ENCODE data around the gene NDUFAF4.
A peak's percentile ranks its signal among the peaks of the same experiment; 100 is the strongest.

NDUFAF4 gene

GRCh38 chr6:96897396-96898240 is at the start of gene NDUFAF4:
NDUFAF4 (minus strand) TSS chr6:96897891; CDS start chr6:96897801, 90 bp downstream.
- peak; percentile 95 for DNase-seq

- DNase-seq: no peak
Measured at GRCh38 chr6:96947055-96947454, 49.4 kb upstream of the NDUFAF4 start.

DNA sequence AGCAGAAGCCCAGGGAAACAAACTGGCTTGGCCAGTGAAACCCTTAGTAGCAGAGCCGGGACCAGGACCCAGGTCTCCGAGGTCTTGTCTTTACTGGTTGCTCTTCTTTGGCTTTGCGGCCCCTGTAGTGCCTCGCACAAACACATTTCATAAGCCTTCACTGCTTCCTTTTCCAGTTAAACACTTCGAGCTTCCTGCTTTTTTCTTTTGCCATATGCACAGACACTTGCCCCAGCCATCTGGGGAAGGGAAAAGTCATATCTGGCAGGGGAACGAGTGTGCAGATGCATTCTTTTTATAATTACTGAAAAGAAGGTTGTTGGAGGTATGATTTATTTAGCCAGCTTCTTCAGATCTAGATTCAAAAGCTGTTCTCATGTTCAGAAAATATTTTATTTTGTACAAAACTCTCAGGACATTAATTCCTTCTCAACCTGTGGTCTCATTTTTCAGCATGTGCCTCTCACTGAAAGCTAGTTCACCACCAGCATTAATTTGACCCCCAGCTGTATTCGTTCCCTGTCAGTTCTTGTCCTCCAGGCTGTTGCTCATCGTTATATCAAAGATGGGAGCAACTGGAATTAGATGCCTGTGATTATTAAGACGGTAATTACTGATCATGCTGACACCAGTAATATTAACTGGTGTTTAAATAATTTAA is 46.0 kb upstream of the NDUFAF4 start:
- DNase-seq: no peak

DNA sequence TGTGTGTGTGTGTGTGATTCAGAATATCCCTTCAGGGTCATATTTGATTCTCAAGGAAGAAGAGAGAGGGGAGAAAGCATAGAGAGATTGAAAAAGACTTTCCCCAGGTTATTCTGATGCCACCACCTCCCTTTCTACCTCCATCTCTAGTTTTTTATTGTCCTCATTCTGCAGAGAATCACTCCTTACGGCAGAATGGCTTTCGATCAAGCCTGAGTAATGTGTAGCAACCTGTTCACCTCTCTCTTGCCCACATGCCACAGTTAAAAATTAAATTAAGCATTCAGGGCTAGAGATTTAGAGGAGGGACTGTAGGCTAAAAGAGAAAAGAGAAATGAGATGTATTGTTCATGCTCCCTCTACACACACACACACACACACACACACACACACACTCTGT is 45.0 kb upstream of the NDUFAF4 start:
- no peak for DNase-seq

DNA sequence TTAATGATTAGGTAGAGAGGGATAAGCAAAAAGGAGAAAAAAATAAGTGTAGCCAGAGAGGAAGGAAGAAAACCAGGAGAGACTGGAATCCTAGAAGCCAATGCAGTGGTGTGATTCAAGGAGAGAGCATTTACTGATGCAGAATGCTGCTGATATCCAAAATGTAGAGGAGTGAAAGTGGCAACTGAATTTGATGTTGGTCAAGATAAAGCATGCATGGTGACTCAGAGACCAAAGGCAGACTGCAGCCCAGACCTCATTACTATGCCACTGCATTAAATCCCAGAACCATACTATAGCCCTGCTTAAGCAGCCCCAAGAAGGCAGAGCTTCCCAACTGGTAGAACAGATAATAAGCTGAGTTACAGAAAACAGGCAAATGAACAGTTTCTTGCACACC is 42.6 kb upstream of the NDUFAF4 start:
- no peak for DNase-seq

GRCh38 chr6:96939007-96939805 is 41.5 kb upstream of the NDUFAF4 start:
- no peak for DNase-seq

GRCh38 chr6:96934087-96934486 is 36.4 kb upstream of the NDUFAF4 start:
- no peak for DNase-seq

- no peak for DNase-seq
Measured at GRCh38 chr6:96931198-96931597, 33.5 kb upstream of the NDUFAF4 start.

- no peak for DNase-seq
Measured at GRCh38 chr6:96929741-96930140, 32.0 kb upstream of the NDUFAF4 start.

GRCh38 chr6:96927660-96928059 is 30.0 kb upstream of the NDUFAF4 start:
- no peak for DNase-seq

- DNase-seq: no peak
Measured at GRCh38 chr6:96926425-96926824, 28.7 kb upstream of the NDUFAF4 start.

GRCh38 chr6:96925290-96925687 is 27.6 kb upstream of the NDUFAF4 start:
- DNase-seq: no peak

- no peak for DNase-seq
Measured at GRCh38 chr6:96923871-96924493, 26.3 kb upstream of the NDUFAF4 start.

GRCh38 chr6:96923400-96923799 is 25.7 kb upstream of the NDUFAF4 start:
- no peak for DNase-seq

- no peak for DNase-seq
Measured at GRCh38 chr6:96917098-96917497, 19.4 kb upstream of the NDUFAF4 start.

GRCh38 chr6:96913621-96914020 is 15.9 kb upstream of the NDUFAF4 start:
- no peak for DNase-seq

DNA sequence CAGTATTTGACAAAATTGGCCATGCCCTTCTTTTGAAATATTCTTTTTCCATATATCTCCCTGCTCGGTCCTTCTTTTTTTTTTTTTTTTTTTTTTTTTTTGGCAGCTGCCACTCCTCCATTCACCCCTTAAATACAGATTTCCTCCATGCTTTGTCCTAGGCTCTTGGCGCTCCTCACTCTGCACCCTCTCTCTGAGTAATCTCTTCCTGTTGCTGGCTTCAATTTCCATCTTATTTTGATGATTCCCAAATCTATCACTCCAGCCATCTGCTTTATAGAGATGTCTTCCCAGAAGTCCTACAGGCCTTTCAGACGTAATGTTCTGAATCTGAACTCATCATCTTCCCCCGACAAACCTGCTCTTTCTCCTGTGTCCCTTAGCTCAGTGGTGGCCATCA is 14.1 kb upstream of the NDUFAF4 start:
- no peak for DNase-seq

- no peak for DNase-seq
Measured at GRCh38 chr6:96911171-96911570, 13.5 kb upstream of the NDUFAF4 start.

- DNase-seq: no peak
Measured at GRCh38 chr6:96909811-96910210, 12.1 kb upstream of the NDUFAF4 start.

DNA sequence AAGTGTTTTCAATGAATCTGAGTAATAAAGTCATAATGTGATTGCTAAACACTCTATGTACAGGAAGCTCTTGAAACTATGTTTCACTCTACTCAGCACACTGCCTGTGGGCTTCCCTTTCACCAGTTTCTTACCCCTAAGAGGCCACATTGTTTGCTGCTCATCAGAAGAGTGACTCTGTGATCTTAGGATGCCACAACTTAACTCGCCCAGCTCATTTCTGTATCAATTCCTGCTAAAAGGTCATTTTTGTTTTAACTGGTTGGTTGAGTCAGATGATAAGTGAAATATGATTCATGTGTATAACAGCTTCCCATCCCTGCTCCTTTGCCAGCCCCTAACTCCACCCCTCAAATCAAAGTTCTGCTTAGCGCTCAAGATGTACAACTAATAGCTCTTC is 9.8 kb upstream of the NDUFAF4 start:
- no peak for DNase-seq

DNA sequence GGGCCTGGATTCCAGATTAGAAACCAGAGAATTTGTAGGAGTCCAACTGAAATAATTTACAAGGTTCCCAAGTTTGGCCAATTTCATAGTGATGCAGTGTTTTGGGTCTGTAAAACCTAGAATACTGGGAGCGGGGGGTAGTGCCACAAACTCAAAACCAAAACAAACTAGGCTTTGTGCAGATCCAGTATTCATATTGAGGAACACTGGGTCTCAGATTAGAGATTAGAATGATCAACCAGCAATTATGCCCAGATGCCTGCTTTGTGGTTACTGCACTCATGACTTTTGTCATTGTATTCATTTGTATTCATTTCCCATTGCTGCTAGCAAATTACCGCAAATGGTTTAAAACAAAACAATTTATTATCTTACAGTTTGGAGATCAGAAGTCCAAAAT is 3.2 kb upstream of the NDUFAF4 start:
- DNase-seq: no peak

DNA sequence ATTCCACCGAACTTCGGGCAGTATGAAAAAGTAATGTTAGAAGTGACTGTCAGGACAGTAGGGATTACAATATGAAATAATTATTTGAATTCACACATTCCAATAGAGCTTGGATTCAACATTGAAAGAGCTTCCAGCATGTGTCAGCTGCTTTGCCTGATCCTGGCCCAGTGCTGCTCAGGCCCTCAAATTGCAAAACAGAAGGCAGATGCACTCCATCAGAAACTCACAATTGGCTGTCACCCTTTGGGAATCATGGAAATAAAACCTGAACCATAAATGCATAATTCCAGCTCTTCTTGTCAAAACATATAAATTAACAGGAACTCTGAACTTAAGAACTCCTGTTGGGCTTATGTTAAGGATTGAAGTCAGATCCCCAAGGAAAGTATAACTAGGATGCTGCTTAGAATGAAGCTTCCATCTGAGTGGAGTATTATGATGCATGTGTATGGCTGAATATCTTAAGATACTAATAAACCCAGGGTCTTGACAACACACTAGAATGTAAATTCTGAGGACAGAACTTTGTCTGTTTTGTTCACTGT is 1.8 kb upstream of the NDUFAF4 start:
- no peak for DNase-seq

DNA sequence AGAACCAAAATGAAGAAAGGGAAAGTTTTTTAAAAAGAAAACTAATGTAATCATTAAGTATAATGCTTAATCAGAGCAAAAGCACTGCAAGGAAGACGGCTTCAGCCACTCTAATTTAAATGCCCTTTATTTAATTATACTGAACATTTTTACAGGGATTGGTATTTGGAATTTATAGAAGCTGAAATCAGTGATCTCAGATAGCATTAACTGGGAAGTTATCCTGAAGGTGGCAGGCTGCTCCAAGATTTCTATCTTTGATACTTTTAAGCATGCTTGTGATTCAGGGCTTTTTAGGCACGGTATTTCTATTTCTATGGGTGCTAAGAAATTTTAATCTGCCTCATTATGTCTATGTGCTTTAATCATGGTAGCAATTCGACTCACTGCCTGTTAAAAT is 1.3 kb upstream of the NDUFAF4 start:
- no peak for DNase-seq

Data from activated CD8-positive, alpha-beta memory T cell treated with anti-CD3 and anti-CD28 coated beads, Interleukin-2, amount 50 U/mL, for 4 hours (primary cell).